Colonic mucosa (tissue), 4 donors: ENCODE measurements around the gene CCNJL. TPM values are rescaled to one million over a fixed set of nuclear protein-coding genes. Genes with fewer than 3 reads are reported as not detected.

Source experiments
- DNase-seq: peaks from one replicate; pipeline ENCODE4 v3.0.0-alpha.2; 2020
- H3K27ac ChIP-seq: fragments of 200-600 bp; one replicate; pipeline ENCODE4 v1.8.0; 2021
- H3K27me3 ChIP-seq: fragments of 200-600 bp; one replicate; pipeline ENCODE4 v1.8.0; 2021
- H3K36me3 ChIP-seq: fragments of 200-600 bp; one replicate; pipeline ENCODE4 v1.8.0; 2021
- H3K4me1 ChIP-seq: fragments of 200-600 bp; one replicate; pipeline ENCODE4 v1.8.0; 2021; ENCODE audit warnings: mild to moderate bottlenecking
- H3K4me3 ChIP-seq: fragments of 200-600 bp; one replicate; pipeline ENCODE4 v1.8.0; 2021
- H3K9ac ChIP-seq, 2 donors: one replicate each; pipeline ENCODE4 v1.7.0; 2013; ENCODE audit warnings: control low read depth in 2 of 2, low read depth in 2 of 2, low read length in 2 of 2
- H3K9me3 ChIP-seq: fragments of 200-600 bp; one replicate; pipeline ENCODE4 v1.8.0; 2021
- CTCF ChIP-seq: fragments of 200-600 bp; IDR thresholded peaks from one replicate; pipeline ENCODE4 v1.8.0; 2022; ENCODE audit warnings: antibody characterized with exemption, mild to moderate bottlenecking
- intact Hi-C: fragments of 100-400 bp; cut with DNase I; formaldehyde crosslinking; loops from one replicate; pipeline ENCODE4 v1.14.1; 2022
- total RNA-seq, 2 donors: library from RNA; stranded (reverse); fragmentation: NEBNext Ultra II Directional in 1 of 2; extraction: Animal tissue kit (Norgen Biotek cat#: 25700) in 1 of 2; gene quantifications; one replicate each; pipeline ENCODE4 v1.2.1, GENCODE V29; 2021
- donor health status: healthy.
- donor health status: DM: no; HTN: no; CAD: no.
- donor health status: DM: no; HTN: no; CAD: no.

The CCNJL gene
- total RNA-seq, 2 donors from 2014 or later: 14.6 to 21.6 TPM

GRCh38 chr5:160240350-160240749, 72.0 kb downstream of the CCNJL start:
- no peaks in the 10 kb centered on the region for H3K27me3 ChIP-seq
- no peak for DNase-seq
- TF ChIP-seq CTCF: no peak
- H3K36me3 ChIP-seq: no peaks in the 10 kb centered on the region
- H3K4me3 ChIP-seq: no peak overlapping the region
- no peaks in the 10 kb centered on the region for H3K4me1 ChIP-seq
- no peak overlapping the region for H3K9ac ChIP-seq
- no peak overlapping the region for H3K27ac ChIP-seq
- intact Hi-C loops: no loop called here
- H3K9me3 ChIP-seq: no peaks in the 10 kb centered on the region

- intact Hi-C loops: no loop called here
- H3K36me3 ChIP-seq: no peaks in the 10 kb centered on the region
Observed at GRCh38 chr5:160237571-160238093, 74.7 kb downstream of the CCNJL start.

GRCh38 chr5:160235731-160236130, 76.6 kb downstream of the CCNJL start:
- no peak overlapping the region for H3K27ac ChIP-seq
- H3K9ac ChIP-seq: no peak overlapping the region
- H3K4me1 ChIP-seq: no peaks in the 10 kb centered on the region
- H3K9me3 ChIP-seq: no peaks in the 10 kb centered on the region
- H3K36me3 ChIP-seq: no peaks in the 10 kb centered on the region
- H3K27me3 ChIP-seq: no peaks in the 10 kb centered on the region
- H3K4me3 ChIP-seq: no peak overlapping the region
- DNase-seq: no peak
- no peak for TF ChIP-seq CTCF
- intact Hi-C loops: no loop called here

More at GRCh38 chr5:160237571-160238093, 74.7 kb downstream of the CCNJL start:
- Histone ChIP-seq H3K27ac (no peak overlapping the region), H3K4me1 (no peaks in the 10 kb centered on the region), H3K9me3 (no peaks in the 10 kb centered on the region), H3K27me3 (no peaks in the 10 kb centered on the region), H3K9ac (no peak overlapping the region), H3K4me3 (no peak overlapping the region)
- TF ChIP-seq CTCF: no peak
- no peak for DNase-seq

- Histone ChIP-seq H3K27me3 (no peaks in the 10 kb centered on the region), H3K4me3 (no peak overlapping the region), H3K36me3 (no peaks in the 10 kb centered on the region), H3K4me1 (no peaks in the 10 kb centered on the region), H3K9ac (no peak overlapping the region), H3K9me3 (no peaks in the 10 kb centered on the region), H3K27ac (no peak overlapping the region)
- intact Hi-C loops: no loop called here
- TF ChIP-seq CTCF: no peak
- DNase-seq: no peak
Observed at GRCh38 chr5:160233215-160233614, 79.1 kb downstream of the CCNJL start.

GRCh38 chr5:160231783-160232342, 80.5 kb downstream of the CCNJL start:
- Histone ChIP-seq H3K27me3 (no peaks in the 10 kb centered on the region), H3K4me1 (no peaks in the 10 kb centered on the region), H3K9ac (no peak overlapping the region), H3K27ac (no peak overlapping the region), H3K4me3 (no peak overlapping the region), H3K36me3 (no peaks in the 10 kb centered on the region), H3K9me3 (no peaks in the 10 kb centered on the region)
- no peak for DNase-seq
- intact Hi-C loops: no loop called here
- no peak for TF ChIP-seq CTCF
